ENCODE data around the gene SORCS2.
A peak's percentile ranks its signal among the peaks of the same experiment; 100 is the strongest.

SORCS2 gene

DNA sequence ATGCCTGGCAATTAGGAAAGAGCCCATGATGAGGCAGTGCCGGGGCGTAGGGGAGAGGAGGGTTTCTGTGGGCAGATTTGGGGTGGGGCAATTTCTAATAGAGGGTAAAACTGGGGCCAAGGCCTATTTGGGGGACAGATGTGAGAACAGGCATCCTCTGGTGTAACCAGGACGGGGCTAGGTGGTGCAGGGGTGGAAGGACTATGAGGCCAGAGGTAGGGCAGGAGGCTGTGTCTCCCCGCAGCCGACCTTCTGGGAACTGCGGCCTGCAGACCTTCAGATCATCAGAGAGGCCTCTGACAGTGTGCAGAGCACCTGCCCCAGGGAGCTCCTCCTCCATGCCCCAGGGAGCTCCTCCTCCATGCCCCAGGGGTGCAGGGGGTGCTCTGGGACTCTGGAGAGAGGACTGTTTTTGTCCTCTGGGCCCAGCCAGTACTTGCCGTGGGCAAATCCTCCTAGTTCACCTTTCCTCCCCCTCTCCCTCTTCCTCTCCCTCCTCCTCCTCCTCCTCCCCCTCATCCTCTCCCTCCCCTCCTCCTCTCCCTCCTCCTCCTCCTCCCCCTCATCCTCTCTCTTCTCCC, 101.9 kb downstream of the SORCS2 start:
- DNase-seq, result no peak

DNA sequence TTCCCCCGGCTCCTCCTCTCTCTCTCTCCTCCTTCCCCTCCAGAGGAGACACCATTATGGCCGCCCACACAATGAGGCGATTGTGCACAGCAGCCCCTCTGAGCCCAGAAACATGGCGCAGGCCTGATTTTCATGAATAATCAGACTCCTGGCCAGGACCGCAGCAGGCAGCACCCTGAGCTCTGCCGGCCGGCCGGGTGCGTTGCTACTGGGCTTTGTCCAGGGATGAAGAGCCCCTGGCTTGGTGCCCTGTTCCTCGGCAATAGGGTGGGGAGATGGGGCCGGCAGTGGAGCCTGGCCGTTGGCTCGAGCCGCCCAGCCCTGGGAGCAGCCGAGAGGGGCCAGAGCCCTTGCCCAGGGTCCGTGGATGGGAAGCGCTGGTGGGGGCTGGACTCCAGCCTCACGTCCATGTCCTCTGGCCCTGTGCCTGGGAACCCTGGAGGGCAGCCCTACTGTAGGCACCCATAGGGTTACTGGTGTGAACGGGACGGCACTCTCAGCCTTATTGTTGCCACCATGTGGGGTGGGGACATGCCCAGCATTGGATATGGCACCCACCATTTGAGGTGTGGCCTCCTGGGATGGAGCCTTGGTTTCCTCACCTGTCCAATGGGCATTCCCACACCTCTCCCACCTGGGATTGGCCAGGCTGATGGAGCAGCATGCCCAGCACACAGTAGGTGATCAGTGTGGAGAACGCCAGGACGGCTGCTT, 103.0 kb downstream of the SORCS2 start:
- no peak for DNase-seq

DNA sequence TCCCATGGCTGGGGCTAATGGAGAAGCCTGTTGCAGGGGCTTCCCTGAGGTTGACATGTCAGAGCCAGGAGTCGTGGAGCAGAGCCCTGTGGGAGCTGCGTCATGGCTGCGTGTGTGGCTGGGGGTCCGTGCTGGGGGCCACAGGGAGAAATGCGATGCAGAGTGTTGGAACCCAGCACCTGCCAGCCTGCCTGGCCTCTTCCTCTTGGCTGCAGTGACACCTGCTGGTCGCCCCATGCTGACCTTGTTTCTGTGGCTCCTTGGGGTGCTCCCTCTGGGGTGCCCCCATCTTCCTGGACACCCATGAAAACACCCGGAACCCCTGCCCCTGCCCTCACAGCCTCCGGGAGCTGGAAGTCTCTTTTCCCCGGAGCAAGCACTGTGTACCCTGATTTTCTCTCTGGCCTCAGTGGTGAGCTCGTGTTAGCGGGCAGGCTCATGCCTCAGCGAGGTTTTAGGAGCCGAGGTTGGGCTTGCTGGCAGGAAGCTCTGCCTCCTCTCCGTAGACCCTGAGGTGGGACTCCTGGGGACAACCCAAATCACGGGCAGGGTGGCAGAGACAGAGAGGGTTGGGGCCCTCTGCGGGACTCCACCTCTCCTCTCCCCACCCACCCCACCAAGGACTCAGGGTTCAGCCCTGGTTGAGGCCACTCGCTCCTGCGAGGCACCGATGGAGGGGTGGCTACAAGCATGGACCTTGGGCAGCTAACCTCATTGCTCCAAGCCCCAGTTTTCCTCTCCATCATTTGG, 103.7 kb downstream of the SORCS2 start:
- peak; percentile 18 for DNase-seq

DNA sequence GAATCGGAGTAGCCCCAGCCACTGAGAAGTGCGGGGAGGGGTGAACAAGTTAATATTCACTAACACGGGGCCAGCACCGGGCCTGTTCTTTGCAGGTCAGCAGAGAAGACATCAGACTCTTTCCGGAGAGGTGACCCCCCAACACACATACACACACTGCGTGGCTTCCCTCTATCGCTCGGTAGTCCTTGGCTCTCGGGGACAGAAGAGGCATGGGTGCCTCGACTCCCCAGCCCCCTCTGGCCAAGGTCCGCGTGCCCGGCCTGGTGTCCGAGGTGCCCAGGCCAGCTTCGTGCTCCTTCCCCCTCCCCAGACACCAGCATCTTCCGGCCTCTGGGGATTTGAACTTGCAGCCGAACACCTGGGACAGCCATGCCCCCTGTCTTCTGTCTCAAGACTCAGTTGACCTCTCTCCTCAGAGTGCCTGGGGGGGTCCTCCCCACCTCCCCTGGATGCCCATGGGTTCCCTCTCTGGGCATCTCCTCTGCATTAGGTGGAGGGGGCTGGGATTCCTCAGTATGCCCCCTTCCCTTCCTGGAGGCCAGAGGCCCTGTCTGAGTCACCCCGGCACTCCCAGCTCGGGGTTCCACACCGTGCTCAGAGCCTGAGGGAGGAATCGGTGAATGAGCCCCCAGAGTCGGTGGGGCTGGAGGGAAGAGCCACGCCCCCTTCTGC, 104.5 kb downstream of the SORCS2 start:
- DNase-seq, result no peak

DNA sequence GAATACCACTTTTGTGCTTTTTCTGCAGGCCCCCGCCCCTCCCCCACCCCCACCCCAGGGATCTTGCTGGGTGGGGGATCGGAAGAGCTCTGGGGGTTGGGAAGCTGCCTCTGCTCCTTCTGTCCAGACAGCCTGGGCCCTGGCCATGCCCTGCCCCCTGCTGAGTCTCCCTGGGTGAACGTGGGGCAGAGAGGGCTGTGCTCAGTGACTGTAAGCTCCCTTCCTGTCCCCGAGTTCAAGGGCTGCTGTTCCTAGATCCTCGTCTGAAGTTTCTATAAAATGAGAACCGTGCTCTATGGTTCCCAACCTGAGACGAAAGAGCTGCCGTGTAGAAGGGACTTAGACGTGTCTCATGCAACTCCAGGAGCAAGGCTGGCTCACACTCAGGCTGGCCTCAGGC, 105.0 kb downstream of the SORCS2 start:
- no peak for DNase-seq

DNA sequence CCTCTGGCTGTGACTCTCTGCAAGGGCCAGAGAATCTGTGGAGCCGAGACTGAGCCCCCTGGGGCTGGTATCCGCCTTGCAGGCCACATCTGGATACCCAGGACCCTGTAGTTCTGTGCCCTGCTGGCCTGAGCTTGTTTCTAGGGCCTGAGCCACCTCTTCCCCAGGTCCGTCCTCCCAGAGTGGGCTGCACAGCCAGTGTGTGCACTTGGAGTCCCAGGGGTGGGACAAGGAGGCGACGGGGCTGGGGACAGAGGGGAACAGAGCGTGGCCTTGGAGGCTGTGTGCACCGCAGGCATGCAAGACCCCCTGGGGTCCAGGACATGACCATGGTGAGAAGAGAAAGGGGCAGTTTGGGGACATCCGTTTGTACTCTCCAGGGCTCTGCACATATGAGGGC, 105.5 kb downstream of the SORCS2 start:
- no peak for DNase-seq

DNA sequence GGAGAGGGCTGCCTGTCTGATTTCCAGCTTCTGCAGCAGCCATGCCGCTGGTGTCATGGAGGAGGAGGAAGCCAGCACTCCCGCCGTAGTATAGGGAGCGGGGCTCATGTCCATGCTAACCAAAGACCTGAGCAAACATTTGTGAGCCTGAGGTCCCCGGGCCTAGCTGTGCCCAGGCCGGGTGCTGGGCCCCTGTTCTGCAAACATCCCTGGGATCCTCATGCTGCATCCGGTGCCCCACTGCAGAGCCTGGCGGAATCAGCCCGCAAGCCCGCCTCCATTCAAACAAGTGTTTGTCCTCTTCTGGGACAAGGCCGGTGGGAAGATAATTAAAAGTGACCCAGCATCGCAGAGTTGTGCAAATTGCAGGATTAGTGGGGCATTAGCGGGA, 106.3 kb downstream of the SORCS2 start:
- DNase-seq, result no peak

DNA sequence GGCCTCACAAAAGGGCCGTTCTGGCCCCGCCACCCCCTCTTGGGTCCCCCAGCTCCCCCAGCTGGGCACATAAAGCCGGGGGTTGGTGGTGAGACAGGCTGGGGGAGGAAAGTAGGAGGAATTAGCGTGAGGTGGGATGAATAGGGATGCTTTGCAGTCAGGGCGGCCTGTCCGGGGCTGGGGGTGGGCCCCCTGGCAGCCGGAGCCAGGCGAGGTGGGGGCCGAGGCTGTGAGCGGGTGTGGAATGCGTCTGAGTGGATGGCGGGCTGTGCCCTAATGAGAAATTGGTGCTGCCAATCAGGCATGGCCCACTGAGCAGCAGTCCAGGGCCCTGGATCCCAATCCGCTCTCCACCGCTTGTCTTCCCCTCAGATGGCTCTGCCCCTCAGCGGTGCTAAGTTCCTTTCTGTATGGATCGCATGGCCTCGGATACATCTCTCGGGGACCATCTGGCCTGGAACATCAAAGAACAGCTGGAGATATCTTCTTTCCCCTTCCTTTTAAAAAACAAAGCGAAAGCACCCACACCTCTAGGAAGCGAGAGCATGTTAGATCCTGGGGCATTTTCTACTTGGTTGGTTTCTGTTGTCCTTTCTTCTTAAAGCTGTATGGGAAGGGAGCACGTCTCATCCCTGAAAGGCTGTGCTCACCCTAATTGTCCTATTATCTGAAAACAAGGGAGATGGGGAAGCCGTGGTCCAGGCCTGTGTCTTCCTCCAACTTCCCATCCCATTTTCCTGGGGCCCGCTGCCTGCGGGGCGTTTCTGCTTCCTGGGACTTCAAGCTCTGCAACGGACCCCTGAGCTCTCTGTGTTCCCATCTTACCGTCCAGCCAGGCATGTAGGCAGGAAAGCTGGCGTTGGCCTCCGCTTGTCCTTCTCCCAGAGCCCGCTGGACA, 106.9 kb downstream of the SORCS2 start:
- DNase-seq, result no peak

DNA sequence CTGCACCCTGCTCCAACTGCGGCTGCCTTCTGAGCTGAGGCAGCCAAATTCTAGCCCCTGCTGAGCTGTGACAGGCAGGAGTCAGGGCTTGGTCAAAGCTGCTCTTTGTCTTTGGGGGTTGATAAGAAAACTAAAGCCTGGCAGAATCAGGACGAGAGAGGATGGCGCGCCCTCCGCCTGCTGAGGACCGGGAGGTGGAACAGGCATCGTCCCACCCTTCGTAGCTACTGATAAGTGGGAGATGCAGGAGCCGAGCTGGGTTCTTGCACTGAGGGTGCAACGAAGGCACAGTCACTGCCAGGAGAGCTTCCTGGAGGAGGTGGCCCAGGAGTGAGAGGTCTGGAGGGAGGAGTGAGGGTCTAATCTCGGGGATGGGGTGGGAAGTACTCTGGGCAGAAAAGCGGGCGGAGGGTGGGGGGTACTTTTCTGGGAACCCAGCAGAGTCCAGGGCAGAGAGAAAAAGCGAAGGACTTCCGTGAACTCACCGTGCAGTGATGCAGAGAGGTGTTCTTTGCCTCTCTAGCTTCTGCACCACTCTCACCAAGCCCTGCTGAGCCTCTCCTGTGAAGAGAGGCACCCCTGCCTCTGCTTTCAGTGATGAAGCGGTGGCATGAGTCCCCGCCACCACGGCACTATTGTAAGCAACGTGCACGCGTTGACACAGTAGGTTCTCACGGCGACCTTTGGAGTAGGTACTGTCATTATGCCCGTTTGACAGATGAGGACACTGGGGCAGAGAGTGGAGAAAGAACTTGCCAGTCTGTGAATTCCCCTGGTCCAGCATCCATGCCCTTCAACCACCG, 107.8 kb downstream of the SORCS2 start:
- no peak for DNase-seq

DNA sequence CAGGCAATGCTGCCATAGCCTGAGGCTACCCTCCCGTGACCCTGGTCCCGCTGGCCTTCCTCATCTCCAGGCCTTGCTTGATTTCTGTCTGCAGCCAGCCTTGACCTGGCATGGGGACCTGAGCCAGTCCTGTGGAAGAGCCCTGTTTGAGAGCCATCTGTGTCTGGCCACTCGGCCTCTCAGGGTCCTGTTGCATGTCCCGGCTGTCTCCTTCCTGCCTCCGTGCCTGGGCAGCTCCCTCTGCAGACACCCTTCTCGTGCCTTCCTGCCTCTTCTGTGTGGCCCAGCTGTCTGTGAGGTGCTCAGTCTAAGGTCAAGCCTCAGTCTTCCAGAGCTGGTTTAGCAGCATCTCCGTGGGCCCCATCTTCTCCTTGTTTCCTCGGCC, 108.4 kb downstream of the SORCS2 start:
- DNase-seq, result no peak

DNA sequence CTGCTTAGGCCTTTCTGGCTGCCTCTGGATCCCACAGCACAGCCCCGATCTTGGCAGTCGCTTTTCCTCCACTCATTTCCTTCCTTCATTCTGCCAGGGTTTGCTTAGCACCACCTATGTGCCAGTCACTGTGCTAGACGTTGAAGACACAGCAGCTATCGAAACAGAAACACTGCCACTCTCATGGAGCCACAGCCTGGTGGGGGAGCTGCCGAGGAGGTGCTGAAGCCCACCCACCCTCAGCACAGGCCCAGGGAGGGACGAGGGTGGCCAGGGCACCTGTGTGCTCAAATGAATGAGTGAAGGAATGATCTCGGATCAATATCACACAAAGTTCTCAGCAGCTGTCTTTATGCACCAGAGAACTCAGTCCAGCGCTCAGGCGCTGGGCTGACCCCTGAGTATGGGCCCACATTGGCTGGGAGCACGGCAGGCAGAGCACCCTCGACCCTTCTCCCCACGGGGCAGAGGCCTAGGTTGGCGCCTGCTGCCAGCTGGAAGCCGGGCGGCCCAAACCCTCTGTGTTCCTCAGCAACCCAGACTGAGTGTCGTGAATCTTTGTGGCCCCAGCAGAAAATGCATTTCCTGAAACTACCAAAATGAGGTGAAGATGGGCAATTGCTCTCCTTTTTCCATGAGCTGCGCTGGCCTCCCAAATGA, 108.9 kb downstream of the SORCS2 start:
- DNase-seq, result no peak

DNA sequence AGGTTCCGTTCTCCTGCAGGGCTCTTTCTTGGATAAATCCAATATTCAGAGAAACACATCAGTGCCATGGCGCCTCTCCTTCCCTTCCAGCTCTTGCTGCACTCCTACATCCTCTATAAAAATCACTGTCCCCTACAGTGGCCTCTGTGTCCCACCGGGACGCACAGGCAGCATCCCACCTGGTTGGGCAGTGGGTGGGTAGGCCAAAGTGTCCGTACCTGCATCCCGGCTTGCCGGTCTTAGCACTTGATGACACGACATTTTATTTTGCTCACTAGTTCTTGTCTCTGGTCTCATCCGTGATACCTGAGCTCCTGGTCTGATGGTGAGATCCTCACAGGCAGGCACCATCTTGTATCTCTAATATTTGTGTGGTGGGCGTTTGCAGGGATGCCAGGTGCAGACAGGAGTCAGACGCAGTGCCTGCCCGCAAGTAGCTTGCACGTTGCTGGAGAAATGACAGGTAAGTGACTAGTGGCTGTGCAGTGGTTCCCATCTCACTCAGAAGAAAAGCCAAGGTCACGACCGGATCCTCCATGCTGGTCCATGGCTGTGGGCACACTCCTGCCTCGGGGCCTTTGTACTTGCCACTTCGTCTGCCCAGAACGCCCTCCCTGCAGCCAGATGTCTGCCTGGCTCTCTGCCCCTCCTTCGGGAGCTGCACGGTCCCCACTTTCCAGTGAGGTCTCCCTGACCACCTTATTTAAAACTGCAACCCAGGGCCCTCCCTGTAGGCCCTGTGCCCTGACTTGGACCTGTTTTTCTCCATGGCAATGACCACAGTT, 109.7 kb downstream of the SORCS2 start:
- no peak for DNase-seq

DNA sequence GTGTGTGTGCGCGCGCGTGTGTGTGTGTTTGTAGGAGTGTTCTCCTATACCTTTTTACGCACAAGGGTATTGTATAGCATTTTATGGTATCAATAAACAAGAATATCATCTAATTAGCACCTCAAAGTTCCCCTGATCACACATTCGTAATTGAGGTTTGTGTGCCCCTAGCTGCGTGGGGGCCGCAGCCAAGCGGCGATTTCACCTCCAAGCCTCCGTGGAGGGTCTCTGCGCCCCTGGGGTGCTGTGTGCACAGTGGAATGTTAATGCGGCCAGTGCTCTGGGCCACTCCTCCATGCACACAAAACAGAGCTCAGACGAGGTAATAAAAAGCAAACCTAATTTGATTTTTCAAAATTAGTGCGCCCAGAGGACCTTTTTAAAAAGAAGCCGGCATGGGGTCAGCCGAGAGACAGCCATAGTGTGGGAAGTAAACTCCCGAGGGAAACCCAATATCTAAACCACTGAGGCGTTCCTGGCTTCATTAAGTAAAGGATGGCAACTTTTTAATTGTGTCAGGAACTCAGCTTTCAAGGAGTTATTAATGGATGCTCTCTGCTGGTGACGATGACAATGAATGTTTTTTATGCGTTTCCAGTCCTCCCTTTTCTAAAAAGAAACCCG, 110.6 kb downstream of the SORCS2 start:
- DNase-seq, result no peak

DNA sequence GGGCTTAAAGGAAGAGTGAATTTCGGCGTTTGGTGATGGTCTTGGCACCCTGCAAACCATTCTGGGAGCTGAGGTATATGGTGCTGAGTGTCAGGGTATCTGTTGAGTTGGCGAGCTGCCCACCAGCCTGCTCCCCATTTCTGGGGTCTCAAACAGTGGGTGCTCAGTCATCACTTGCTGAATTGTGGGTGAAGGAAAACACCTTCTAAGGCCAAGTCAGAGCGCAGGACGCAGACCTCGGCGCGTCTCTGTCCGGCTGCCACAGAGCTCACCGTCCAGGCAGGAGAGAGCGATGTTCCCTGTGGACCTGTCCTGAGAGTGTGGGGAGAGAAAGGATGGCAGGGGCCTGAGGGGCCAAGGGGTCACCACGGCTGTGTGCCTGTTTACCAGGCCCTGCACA, 111.2 kb downstream of the SORCS2 start:
- no peak for DNase-seq

DNA sequence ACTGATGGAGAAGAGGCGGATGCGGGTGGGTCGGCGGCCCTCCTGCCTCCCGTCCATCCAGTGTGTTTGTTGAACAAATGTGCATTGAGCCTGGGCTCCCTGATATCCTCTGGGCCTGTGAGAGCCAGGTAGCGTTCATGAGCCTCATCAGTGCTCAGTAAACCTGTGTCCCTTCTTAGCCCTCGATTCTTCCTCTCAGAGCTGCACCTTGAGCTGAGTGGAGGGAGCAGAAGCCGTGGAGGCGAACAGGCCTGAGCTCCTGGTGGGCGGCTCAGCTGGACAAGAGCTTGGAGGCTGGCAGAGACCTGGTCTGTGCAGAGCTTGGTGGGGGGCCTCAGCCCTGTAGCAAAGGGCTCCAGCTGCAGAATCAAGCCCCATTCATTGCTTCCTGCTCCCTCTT, 112.1 kb downstream of the SORCS2 start:
- no peak for DNase-seq

DNA sequence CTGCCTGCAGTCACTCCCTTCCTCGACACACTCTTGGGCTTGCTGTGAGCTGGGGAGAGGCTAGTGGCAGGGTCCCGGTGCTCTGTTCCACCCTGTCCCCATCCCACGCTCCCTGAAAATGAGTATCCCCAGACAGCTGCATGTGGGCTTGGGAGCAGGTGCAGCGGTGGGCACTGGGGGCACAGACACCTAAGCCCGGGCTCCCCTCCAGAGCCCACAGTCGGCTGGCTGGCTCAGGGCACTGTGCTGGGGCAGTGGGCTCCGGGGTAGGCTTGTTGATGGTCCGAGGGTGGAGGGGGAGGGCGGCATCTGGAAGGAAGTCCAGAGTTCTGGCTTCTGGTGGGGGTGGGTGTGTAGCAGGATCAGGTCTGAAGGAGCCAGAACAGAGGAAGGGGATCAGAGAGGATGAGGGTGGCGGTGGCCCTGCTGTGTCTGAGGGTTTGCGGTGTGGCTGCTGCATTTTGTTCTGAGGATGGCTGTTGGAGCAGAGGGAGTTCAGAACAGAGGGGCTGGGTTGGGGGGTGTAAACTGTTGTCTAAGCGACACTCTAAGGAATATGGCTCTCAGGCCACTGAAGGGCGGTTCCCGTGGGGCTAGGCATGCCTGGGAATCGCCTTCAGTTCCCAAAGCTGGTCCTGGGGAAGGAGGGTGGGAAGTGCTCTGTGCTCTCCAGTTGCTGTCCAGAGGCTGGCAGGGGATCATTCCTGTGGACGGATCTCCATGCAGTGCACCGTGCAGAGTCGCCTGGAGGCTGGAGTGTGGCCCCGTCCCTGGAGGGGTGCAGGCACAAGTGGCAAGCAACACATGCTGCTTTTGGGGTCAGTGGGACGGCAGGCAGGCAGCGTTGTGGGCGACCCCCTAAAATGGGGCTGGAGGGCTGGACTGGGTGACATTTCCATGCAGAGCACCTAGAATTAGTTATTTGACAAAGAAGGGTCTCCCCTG, 114.0 kb downstream of the SORCS2 start:
- DNase-seq, result no peak

DNA sequence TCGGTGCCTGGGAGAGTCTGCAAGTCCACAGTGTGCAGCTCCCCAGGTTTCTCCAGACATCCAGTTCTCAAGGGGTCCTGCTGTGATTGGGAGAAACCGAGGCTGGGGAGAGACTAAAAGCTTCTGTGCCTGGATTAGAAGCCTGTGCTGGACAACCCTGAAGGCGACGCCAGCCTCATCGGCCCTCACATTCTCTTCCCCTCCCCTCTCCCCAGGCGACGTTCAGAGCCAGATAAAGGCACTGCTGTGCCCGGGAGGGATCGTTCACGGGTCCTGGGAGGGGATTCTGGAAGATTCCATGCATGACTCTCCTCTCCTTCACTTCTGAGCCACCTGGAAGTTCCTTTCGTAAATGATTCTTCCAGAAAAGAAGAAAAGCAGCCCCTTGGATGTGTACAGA, 114.6 kb downstream of the SORCS2 start:
- DNase-seq, result no peak

DNA sequence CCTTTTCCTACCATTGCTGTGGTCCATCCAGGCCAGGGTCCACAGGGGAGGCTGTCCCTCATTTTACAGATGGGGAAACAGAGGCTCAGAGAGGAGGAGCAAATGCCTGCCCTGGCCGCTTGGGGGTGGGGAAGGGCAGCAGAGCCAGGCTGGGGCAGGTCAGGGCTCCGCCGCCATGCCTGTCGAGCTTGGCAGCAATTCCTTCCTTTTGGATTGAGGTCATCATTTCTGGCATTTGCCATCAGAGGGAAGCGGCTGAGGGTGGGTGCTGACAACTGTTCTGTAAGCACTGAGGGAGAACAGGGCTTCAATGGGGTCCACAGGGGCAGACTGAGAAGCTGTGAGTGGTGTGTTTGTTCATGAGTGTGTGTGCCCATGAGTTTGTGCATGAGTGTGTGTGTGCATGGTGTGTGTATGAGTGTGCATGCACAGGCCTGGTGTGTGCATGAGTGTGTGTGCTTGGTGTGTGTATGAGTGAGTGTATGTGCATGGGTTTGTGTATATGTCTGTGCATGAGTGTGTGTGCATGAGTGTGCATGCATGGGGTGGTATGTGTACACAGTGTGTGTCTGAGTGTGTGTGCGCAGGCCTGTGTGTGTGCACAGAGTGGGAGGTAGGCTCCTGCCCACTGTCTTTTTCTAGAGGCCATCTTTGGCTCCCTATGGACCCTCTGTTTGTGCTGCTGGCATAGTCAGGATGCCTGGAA, 115.2 kb downstream of the SORCS2 start:
- DNase-seq, result no peak
